Stimulated activated CD4-positive, alpha-beta T cell treated with anti-CD3 and anti-CD28 coated beads, Interleukin-12 subunit alpha, Interleukin-12 subunit beta, amount 100 ng/mL, for 24 hours (primary cell): ENCODE measurements around the gene GP1BA.
"Not testable (repeated sequence)": the region's sequence is repeated elsewhere in the genome, so short reads cannot be mapped to it uniquely, and the experiment has no call there.

Experiments used
- DNase-seq, 2 experiments: peaks; one replicate each; pipeline ENCODE4 v3.0.0-alpha.2; 2020; ENCODE audit warnings: low read depth in 2 of 2

The GP1BA gene

GRCh38 chr17:4901648-4902344 is 30.3 kb upstream of the GP1BA start:
- no peak for DNase-seq

DNA sequence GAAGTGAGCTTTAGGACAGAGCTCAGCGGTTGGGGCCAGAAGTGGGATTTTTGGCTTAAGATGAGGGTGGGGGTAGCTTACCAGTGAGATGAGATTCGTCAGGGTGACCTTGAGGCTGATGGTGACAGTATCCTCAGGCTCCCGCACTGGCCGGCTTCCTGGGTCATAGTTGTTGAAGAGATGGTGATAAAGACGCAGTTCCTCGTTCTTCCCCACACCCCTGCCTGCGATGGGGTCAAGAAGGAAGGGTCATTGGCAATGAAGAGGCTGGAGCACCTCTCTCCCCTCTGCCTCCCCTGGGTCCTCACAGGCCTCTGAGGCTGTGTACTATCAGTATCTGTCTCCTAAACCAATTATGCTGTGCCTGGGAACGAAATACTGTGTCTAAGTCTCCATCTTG is 29.5 kb upstream of the GP1BA start:
- DNase-seq = no peak

DNA sequence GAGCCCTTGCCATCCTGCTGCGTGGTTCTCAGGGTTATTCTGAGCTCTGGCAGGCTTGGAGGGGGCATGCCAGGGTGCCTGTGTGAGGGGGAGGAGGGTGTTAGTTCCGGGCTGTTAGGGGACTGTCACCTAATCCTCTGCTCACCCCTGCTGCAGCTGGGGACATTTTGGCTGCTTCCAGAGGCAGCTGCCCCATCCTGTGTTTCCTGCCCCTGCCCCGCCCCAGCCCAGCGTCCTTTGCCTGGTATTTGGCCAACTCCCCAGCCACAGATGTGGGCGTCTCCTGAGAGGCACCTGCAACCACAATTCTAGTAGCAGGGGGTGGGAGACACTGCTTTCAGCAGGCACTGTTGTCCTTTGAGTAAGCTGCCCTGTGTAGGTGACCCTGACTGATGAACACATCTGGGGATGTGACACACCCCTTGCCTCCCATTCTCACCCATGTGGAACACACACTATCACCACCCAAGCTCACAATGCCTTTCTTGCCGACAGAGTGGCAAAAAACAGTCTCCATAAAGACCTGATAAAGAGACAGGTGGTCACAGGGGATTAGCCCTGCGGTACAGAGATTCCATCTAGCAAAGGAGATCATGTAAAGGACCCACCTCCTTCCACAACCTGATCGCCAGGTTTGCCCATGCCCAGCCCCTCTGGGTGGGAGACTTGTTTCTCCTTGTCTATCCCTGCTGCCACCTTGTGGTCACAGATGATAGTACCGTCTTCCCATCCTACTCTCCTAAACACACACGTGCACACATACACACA is 28.8 kb upstream of the GP1BA start, which contains the start of gene CHRNE:
TSS of gene CHRNE (minus strand) at position 48 of the 768 bp plus-strand sequence. CDS start at position 13, 35 bp downstream.
- peak; percentile 48 to 82 for DNase-seq

DNA sequence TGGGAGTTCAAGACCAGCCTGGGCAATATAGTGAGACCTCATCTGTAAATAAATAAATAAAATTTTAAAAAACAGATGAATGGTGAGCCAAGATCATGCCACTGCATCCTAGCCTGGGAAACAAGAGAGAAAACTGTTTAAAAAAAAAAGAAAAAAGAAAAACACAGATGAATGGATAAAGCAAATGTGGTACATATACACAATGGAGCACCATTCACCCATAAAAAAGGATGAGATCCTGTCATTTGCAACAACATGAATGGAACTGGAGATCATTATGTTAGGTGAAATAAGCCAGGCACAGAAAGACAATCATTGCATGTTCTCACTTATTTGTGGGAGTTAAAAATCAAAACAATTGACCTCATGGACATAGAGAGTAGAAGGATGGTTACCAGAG is 25.4 kb upstream of the GP1BA start:
- not testable (repeated sequence) for DNase-seq

DNA sequence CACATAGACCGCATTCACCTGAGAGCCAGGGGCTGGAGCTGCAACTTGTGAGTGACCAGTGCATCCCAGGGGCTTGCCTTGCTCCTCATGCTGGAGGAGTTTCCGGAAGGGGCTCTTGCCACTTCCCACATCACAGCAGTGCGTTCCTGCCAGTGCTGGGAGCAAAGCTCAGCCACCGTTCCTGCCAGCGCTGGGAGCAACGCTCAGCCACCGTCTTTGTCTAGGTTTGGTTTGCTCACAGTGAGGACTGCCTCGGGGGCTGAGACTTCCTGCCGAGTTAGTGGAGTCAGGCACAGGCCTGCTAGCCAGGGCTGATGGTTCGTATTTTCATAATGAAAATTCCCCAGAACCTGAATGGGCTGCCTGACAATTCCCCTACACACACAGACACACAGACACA is 23.8 kb upstream of the GP1BA start:
- DNase-seq = no peak

GRCh38 chr17:4908711-4909496 is 23.2 kb upstream of the GP1BA start:
- DNase-seq = peak; percentile 44 to 67

DNA sequence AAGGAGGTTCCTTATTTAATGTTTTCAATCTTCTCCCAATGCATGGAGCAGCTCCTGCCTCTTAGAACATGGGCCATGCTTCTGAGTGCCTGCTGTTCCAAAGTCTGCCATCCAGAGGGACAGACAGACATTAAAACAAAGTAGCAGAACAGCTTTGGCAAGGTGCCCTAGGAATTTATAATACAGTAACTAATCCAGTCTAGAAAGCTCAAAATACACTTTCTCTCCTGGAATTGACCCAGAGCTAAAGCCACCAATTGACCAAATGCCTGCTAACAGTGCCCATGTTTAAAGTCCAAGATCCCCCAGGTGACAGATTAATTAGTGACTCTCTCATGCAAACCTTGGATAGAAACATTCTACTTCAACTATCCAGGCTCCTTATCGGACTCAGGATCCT is 18.1 kb upstream of the GP1BA start:
- DNase-seq = no peak

- not testable (repeated sequence) for DNase-seq
Measured at GRCh38 chr17:4914551-4914950, 17.5 kb upstream of the GP1BA start.

DNA sequence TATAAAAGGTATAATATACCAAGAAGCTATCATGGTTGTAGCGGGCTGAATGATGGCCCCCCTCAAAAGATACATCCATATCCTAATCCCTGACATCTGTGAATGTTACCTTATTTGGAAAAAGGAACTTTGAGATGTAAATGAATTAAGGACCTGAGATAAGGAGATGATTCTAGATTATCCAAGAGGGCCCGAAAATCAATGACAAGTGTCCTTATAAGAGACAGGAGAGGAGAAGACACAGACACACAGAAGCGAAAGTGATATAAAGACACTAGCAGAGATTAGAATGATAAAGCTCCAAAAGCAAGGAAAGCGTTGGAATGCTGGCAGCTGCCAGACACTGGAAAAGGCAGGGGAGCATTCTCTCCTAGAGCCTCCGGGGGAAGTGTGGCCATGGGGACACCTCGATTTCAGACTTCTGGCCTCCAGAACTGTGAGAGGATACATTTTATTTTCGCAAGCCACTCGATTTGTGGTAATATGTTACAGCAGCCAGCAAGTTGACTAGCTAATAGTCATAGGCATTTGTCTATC is 12.5 kb upstream of the GP1BA start:
- DNase-seq = no peak

DNA sequence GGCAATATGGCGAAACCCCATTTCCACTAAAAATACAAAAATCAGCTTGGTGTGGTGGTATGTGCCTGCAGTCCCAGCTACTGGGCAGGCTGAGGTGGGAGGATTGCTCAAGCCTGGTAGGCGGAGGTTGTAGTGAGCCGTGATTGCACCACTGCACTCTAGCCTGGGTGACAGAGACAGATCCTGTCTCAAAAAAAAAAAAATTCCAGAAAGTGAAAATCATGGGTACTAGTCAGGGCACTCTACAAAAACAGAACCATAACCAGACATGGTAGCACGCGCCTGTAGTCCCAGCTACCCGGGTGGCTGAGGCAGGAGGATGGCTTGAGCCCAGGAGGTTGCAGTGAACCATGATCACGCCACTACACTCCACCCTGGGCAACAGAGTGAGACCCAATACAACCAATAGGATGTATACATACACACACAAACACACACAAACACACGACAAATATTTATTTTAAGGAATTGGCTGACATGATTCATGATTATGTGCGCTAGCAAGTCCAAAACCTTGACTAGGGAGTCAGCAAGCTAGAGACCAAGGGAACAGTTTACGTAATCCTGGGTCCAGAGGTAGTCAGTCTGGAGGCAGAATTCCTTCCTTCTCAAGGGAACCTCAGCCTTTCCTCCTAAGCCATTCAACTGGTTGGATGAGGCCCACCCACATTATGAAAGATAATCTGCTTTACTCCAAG is 11.6 kb upstream of the GP1BA start:
- DNase-seq = no peak

DNA sequence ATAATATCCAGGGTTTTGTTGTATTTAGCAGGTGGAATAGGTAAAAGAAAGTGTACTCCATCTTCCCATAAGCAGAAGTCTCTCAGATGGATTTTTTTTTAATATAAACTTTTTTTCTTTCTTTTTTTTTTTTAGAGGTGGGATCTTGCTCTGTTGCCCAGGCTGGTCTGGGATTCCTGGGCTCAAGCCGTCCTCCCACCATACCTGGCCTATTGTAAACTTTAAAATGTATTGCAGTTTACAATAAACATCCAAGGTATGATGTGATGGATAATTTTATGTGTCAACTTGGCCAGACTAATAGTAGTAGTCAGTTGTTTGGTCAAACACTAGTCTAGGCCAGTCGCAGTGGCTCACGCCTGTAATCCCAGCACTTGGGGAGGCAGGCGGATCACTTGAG is 10.8 kb upstream of the GP1BA start:
- no peak for DNase-seq

GRCh38 chr17:4926577-4927335 is 5.3 kb upstream of the GP1BA start:
- DNase-seq = not testable (repeated sequence)

DNA sequence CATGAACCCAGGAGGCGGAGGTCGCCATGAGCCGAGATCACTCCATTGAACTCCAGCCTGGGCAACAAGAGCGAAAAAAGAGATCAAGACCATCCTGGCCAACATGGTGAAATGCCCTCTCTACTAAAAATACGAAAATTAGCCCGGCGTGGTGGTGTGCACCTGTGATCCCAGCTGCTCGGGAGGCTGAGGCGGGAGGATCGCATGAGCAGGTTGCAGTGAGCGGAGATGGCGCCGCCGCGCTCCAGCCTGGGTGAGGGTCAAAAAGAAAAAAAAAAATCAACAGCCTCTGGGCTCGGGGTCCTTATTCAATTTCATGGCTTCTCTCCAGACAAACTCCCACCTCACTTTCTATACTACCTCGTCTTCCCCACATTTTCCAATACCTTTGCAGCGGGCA is 3.2 kb upstream of the GP1BA start:
- no peak for DNase-seq

GRCh38 chr17:4932756-4933155 is 679 bp downstream of the GP1BA start:
- DNase-seq = no peak

- DNase-seq = no peak
Measured at GRCh38 chr17:4933646-4934045, 1.6 kb downstream of the GP1BA start.

DNA sequence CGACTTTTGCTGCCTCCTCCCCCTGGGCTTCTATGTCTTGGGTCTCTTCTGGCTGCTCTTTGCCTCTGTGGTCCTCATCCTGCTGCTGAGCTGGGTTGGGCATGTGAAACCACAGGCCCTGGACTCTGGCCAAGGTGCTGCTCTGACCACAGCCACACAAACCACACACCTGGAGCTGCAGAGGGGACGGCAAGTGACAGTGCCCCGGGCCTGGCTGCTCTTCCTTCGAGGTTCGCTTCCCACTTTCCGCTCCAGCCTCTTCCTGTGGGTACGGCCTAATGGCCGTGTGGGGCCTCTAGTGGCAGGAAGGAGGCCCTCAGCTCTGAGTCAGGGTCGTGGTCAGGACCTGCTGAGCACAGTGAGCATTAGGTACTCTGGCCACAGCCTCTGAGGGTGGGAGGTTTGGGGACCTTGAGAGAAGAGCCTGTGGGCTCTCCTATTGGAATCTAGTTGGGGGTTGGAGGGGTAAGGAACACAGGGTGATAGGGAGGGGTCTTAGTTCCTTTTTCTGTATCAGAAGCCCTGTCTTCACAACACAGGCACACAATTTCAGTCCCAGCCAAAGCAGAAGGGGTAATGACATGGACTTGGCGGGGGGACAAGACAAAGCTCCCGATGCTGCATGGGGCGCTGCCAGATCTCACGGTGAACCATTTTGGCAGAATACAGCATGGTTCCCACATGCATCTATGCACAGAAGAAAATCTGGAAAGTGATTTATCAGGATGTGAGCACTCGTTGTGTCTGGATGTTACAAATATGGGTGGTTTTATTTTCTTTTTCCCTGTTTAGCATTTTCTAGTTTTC is 2.3 kb downstream of the GP1BA start:
- DNase-seq = no peak

GRCh38 chr17:4935650-4936049 is 3.6 kb downstream of the GP1BA start:
- no peak for DNase-seq

DNA sequence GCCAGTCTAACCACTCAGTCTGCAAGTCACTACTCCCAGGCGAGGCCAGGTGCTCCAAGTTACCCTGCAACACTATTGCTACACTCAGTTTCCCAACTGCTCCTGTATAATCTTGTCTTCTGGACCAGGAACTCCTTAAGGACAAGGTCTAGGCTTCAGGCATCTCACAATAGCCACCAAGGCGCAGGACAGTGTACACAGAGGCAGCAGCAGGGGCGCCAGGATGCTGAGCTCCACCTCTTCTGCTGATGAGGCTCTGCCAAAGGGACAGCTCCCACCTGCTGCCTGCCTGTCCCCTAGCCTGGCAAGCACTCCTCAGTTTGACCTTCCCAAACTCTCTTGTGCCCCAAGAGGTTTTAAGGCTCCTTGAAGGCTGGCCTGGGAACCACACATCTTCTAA is 4.4 kb downstream of the GP1BA start:
- DNase-seq = no peak

DNA sequence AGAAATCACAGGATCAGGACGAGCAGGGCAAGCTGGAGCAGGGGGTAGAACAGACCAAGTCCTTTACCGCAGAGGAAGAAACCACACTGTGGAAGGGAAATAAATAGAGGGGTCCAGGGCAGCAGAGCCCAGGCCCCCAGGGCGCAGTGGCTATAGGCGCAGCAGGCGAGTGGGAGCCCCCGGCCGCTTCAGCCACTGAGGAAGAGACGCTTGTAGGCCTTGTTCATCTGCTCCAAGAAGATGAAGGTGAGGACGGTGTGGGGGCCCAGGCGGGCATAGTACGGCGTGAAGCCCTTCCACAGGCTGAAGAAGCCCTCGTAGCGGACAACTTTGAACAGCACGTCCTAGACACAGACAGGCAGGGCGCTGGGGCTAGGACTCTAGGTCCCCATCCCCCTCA is 5.5 kb downstream of the GP1BA start:
- no peak for DNase-seq

- DNase-seq = no peak
Measured at GRCh38 chr17:4938069-4938491, 6.0 kb downstream of the GP1BA start.
